H9 (cell line): Measurements from ENCODE around the gene NEAT1. TPM values are rescaled to one million over a fixed set of nuclear protein-coding genes. Genes with fewer than 3 reads are reported as not detected.

Experiments used
- DNase-seq: peaks from one replicate; pipeline ENCODE4 v3.0.0-alpha.2; 2017
- H2AFZ ChIP-seq: one replicate; pipeline ENCODE4 v1.6.1; 2013; ENCODE audit warnings: mild to moderate bottlenecking, low read length, control low read depth, moderate library complexity
- H2AK5ac ChIP-seq: 2 replicates; pipeline ENCODE4 v1.6.1; 2013; ENCODE audit warnings: low read length, control low read depth, mixed read lengths; ENCODE audit not compliant: insufficient read length
- H2BK120ac ChIP-seq: one replicate; pipeline ENCODE4 v1.6.1; 2013; ENCODE audit warnings: low read depth, mild to moderate bottlenecking, low read length, control low read depth, inconsistent platforms; ENCODE audit not compliant: poor library complexity, severe bottlenecking
- H2BK12ac ChIP-seq: 2 replicates; pipeline ENCODE4 v1.6.1; 2013; ENCODE audit warnings: low read length, control low read depth, mixed read lengths, low read depth; ENCODE audit not compliant: insufficient read length
- H2BK15ac ChIP-seq: 2 replicates; pipeline ENCODE4 v1.6.1; 2013; ENCODE audit warnings: low read depth, low read length, control low read depth
- H2BK20ac ChIP-seq: one replicate; pipeline ENCODE4 v1.6.1; 2013; ENCODE audit warnings: low read depth, mild to moderate bottlenecking, low read length, control low read depth, inconsistent platforms; ENCODE audit not compliant: poor library complexity, severe bottlenecking
- H2BK5ac ChIP-seq: 2 replicates; pipeline ENCODE4 v1.6.1; 2013; ENCODE audit warnings: low read length, control low read depth, mixed read lengths; ENCODE audit not compliant: insufficient read length
- H3K14ac ChIP-seq: 2 replicates; pipeline ENCODE4 v1.6.1; 2013; ENCODE audit warnings: low read length, control low read depth; ENCODE audit not compliant: insufficient read depth
- H3K18ac ChIP-seq: 2 replicates; pipeline ENCODE4 v1.6.1; 2013; ENCODE audit warnings: low read depth, mild to moderate bottlenecking, mixed read lengths, low read length, control low read depth; ENCODE audit not compliant: insufficient read length
- H3K23ac ChIP-seq: 2 replicates; pipeline ENCODE4 v1.6.1; 2013; ENCODE audit warnings: low read length, control low read depth, mixed read lengths, low read depth; ENCODE audit not compliant: insufficient read length
- H3K23me2 ChIP-seq: 2 replicates; pipeline ENCODE4 v1.6.1; 2013; ENCODE audit warnings: low read depth, mild to moderate bottlenecking, mixed read lengths, low read length, control low read depth; ENCODE audit not compliant: insufficient read length, poor library complexity, severe bottlenecking
- H3K27ac ChIP-seq: 2 replicates; pipeline ENCODE4 v1.5.1; 2013; ENCODE audit warnings: low read length, control low read depth, mixed read lengths, low read depth; ENCODE audit not compliant: insufficient read length
- H3K27me3 ChIP-seq: 2 replicates; pipeline ENCODE4 v1.6.1; 2013; ENCODE audit warnings: low read length, control low read depth, inconsistent platforms; ENCODE audit not compliant: insufficient read depth
- H3K4ac ChIP-seq: 2 replicates; pipeline ENCODE4 v1.6.1; 2013; ENCODE audit warnings: low read depth, mild to moderate bottlenecking, control low read depth, inconsistent platforms, low read length, moderate library complexity
- H3K4me1 ChIP-seq: 2 replicates; pipeline ENCODE4 v1.6.1; 2013; ENCODE audit warnings: low read length, control low read depth, inconsistent platforms; ENCODE audit not compliant: insufficient read depth
- H3K4me2 ChIP-seq: 2 replicates; pipeline ENCODE4 v1.6.1; 2013; ENCODE audit warnings: low read length, control low read depth, mixed read lengths; ENCODE audit not compliant: insufficient read length, insufficient read depth
- H3K56ac ChIP-seq: 2 replicates; pipeline ENCODE4 v1.6.1; 2013; ENCODE audit warnings: low read depth, mild to moderate bottlenecking, mixed read lengths, low read length, control low read depth; ENCODE audit not compliant: insufficient read length
- H3K79me1 ChIP-seq: 2 replicates; pipeline ENCODE4 v1.6.1; 2013; ENCODE audit warnings: low read depth, mild to moderate bottlenecking, moderate library complexity, low read length, control low read depth, inconsistent platforms; ENCODE audit not compliant: insufficient read depth, poor library complexity, severe bottlenecking
- H3K79me2 ChIP-seq: 2 replicates; pipeline ENCODE4 v1.6.1; 2013; ENCODE audit warnings: low read length, control low read depth, inconsistent platforms; ENCODE audit not compliant: insufficient read depth
- H3K9ac ChIP-seq: 2 replicates; pipeline ENCODE4 v1.6.1; 2013; ENCODE audit warnings: low read length, control low read depth, mixed read lengths; ENCODE audit not compliant: insufficient read length; ENCODE audit errors: extremely low read depth
- H3K9me3 ChIP-seq: one replicate; pipeline ENCODE4 v1.6.1; 2013; ENCODE audit warnings: low read depth, low read length, inconsistent platforms; ENCODE audit not compliant: control insufficient read depth
- H3T11ph ChIP-seq: one replicate; pipeline ENCODE4 v1.6.1; 2013; ENCODE audit warnings: mild to moderate bottlenecking, low read length, control low read depth, inconsistent platforms
- H4K20me1 ChIP-seq: one replicate; pipeline ENCODE4 v1.6.1; 2013; ENCODE audit not compliant: control insufficient read depth, insufficient read length, insufficient read depth
- H4K5ac ChIP-seq: 2 replicates; pipeline ENCODE4 v1.6.1; 2013; ENCODE audit warnings: low read depth, mild to moderate bottlenecking, mixed read lengths, low read length, control low read depth; ENCODE audit not compliant: insufficient read length
- H4K8ac ChIP-seq: replicated peaks from 2 replicates; pipeline ENCODE4 v1.6.1; 2013; ENCODE audit warnings: low read length, control low read depth, mixed read lengths, low read depth; ENCODE audit not compliant: insufficient read length
- H4K91ac ChIP-seq: 2 replicates; pipeline ENCODE4 v1.6.1; 2013; ENCODE audit warnings: low read depth, mild to moderate bottlenecking, moderate library complexity, mixed read lengths, low read length, control low read depth; ENCODE audit not compliant: insufficient read length
- H3K27ac Mint-ChIP-seq, 3 experiments: 2 replicates in 2 of 3; 3 replicates in 1 of 3; pipeline ENCODE4 v1.8.0; 2020 to 2021; ENCODE audit warnings: mixed read lengths in 3 of 3, mild to moderate bottlenecking in 1 of 3, moderate library complexity in 1 of 3
- H3K27me3 Mint-ChIP-seq: 2 replicates; pipeline ENCODE4 v1.8.0; 2021; ENCODE audit warnings: low read depth, mild to moderate bottlenecking, moderate library complexity, mixed read lengths
- H3K36me3 Mint-ChIP-seq, 3 experiments: 2 replicates in 2 of 3; 3 replicates in 1 of 3; pipeline ENCODE4 v1.8.0; 2020 to 2021; ENCODE audit warnings: low read depth in 3 of 3, mixed read lengths in 3 of 3; ENCODE audit not compliant: insufficient read depth in 1 of 3
- H3K4me1 Mint-ChIP-seq, 2 experiments: 2 replicates each; pipeline ENCODE4 v1.8.0; 2020; ENCODE audit warnings: mixed read lengths in 2 of 2
- H3K4me3 Mint-ChIP-seq, 2 experiments: 2 replicates in 1 of 2; 3 replicates in 1 of 2; pipeline ENCODE4 v1.8.0; 2020 to 2021; ENCODE audit warnings: mild to moderate bottlenecking in 2 of 2, mixed read lengths in 2 of 2, moderate library complexity in 1 of 2
- H3K9me3 Mint-ChIP-seq, 2 experiments: 2 replicates in 1 of 2; 3 replicates in 1 of 2; pipeline ENCODE4 v1.8.0; 2020; ENCODE audit warnings: mild to moderate bottlenecking in 2 of 2, mixed read lengths in 2 of 2, moderate library complexity in 1 of 2
- CTCF ChIP-seq: fragments of 200-600 bp; sonication (generic); conservative IDR thresholded peaks from 3 replicates; pipeline ENCODE4 v1.8.0; 2021; ENCODE audit warnings: antibody characterized with exemption, mild to moderate bottlenecking
- WGBS: extraction: QIAGEN DNeasy Blood & Tissue Kit; methylation state at CpG from one replicate; pipeline ENCODE4 v1.1.7; 2013; ENCODE audit warnings: missing lambda C conversion rate, low lambda C conversion rate, mixed read lengths; ENCODE audit not compliant: insufficient read length; ENCODE audit errors: extremely low coverage; 5-methylcytosine and 5-hydroxymethylcytosine counted together
- total RNA-seq: library from RNA; stranded (reverse); gene quantifications from 2 replicates; pipeline ENCODE4 v1.2.1, GENCODE V29; 2021

Gene NEAT1
- total RNA-seq, 1 experiment from 2014 or later: 12.7 TPM

GRCh38 chr11:65429068-65429681 lies 6.6 kb downstream of the NEAT1 start:
- H3K23ac ChIP-seq: no peak overlapping the region
- TF ChIP-seq CTCF: no peak
- H2AFZ ChIP-seq: no peak overlapping the region
- Mint-ChIP-seq H3K36me3 (no peaks in the 10 kb centered on the region), H3K4me1 (peaks cover 53 to 54% of the 10 kb centered on the region in 2 experiments), H3K27me3 (no peaks in the 10 kb centered on the region), H3K4me3 (peak overlapping the region in 1 of 2 experiments; percentile 36; a peak in 2 of 5 replicates), H3K27ac (no peak overlapping the region; a peak in 1 of 7 replicates), H3K9me3 (no peaks in the 10 kb centered on the region)
- H3K14ac ChIP-seq: no peak overlapping the region
- no peak overlapping the region for H4K5ac ChIP-seq
- no peak for DNase-seq
- no peak overlapping the region for H3K4ac ChIP-seq
- peaks cover 21% of the 10 kb centered on the region for H3K4me1 ChIP-seq
- H2BK15ac ChIP-seq: no peak overlapping the region
- no peak overlapping the region for H2AK5ac ChIP-seq
- H4K91ac ChIP-seq: no peak overlapping the region
- no peaks in the 10 kb centered on the region for H3K27me3 ChIP-seq
- no peak overlapping the region for H3K27ac ChIP-seq
- H3K9me3 ChIP-seq: no peaks in the 10 kb centered on the region
- no peak overlapping the region for H2BK20ac ChIP-seq
- no peak overlapping the region for H3K4me2 ChIP-seq
- H3K79me2 ChIP-seq: no peaks in the 10 kb centered on the region; the same call in 1 of the 2 replicates
- no peak overlapping the region for H3K18ac ChIP-seq
- H4K8ac ChIP-seq: no peak overlapping the region
- H3K23me2 ChIP-seq: no peaks in the 10 kb centered on the region
- H2BK120ac ChIP-seq: no peak overlapping the region
- no peak overlapping the region for H3K9ac ChIP-seq
- H3T11ph ChIP-seq: no peak overlapping the region
- no peak overlapping the region for H2BK5ac ChIP-seq
- no peak overlapping the region for H2BK12ac ChIP-seq
- H3K56ac ChIP-seq: no peak overlapping the region
- H4K20me1 ChIP-seq: no peaks in the 10 kb centered on the region
- H3K79me1 ChIP-seq: no peaks in the 10 kb centered on the region
- no CpG with 5 or more reads among the region's 9 CpGs for WGBS
